ENCODE results near the gene PSMD11.
"Not testable (repeated sequence)": the region's sequence is repeated elsewhere in the genome, so short reads cannot be mapped to it uniquely, and the experiment has no call there.

Gene PSMD11

GRCh38 chr17:32444301-32445073 lies at the start of gene PSMD11:
PSMD11 (plus strand) TSS chr17:32444510; CDS start chr17:32444524, 14 bp downstream.
- peak; percentile 95 for DNase-seq (ENCODE audit: low spot score)

- DNase-seq (ENCODE audit: low spot score): no peak
These were observed 48.0 kb upstream of the PSMD11 start for GRCh38 chr17:32396343-32396742.

GRCh38 chr17:32398946-32399345 lies 45.4 kb upstream of the PSMD11 start:
- DNase-seq (ENCODE audit: low spot score): no peak

GRCh38 chr17:32410085-32410484 lies 34.2 kb upstream of the PSMD11 start:
- DNase-seq (ENCODE audit: low spot score): not testable (repeated sequence)

- no peak for DNase-seq (ENCODE audit: low spot score)
These were observed 17.4 kb upstream of the PSMD11 start for GRCh38 chr17:32426894-32427293.

- no peak for DNase-seq (ENCODE audit: low spot score)
These were observed 14.7 kb upstream of the PSMD11 start for GRCh38 chr17:32429598-32429997.

GRCh38 chr17:32440722-32441121 lies 3.6 kb upstream of the PSMD11 start:
- no peak for DNase-seq (ENCODE audit: low spot score)

GRCh38 chr17:32441886-32442285 lies 2.4 kb upstream of the PSMD11 start:
- DNase-seq (ENCODE audit: low spot score): no peak

GRCh38 chr17:32443827-32444300 lies 446 bp upstream of the PSMD11 start:
- DNase-seq (ENCODE audit: low spot score): no peak

- peak; percentile 67 for DNase-seq (ENCODE audit: low spot score)
These were observed 735 bp downstream of the PSMD11 start for GRCh38 chr17:32445074-32445415.

- no peak for DNase-seq (ENCODE audit: low spot score)
These were observed 1.2 kb downstream of the PSMD11 start for GRCh38 chr17:32445497-32445896.

- DNase-seq (ENCODE audit: low spot score): no peak
These were observed 1.7 kb downstream of the PSMD11 start for GRCh38 chr17:32445971-32446370.

GRCh38 chr17:32446949-32447348 lies 2.6 kb downstream of the PSMD11 start:
- no peak for DNase-seq (ENCODE audit: low spot score)

- DNase-seq (ENCODE audit: low spot score): no peak
These were observed 5.7 kb downstream of the PSMD11 start for GRCh38 chr17:32449963-32450362.

GRCh38 chr17:32450379-32450778 lies 6.1 kb downstream of the PSMD11 start:
- DNase-seq (ENCODE audit: low spot score): not testable (repeated sequence)

GRCh38 chr17:32451879-32452278 lies 7.6 kb downstream of the PSMD11 start:
- no peak for DNase-seq (ENCODE audit: low spot score)

- no peak for DNase-seq (ENCODE audit: low spot score)
These were observed 8.0 kb downstream of the PSMD11 start for GRCh38 chr17:32452281-32452680.

- DNase-seq (ENCODE audit: low spot score): no peak
These were observed 9.1 kb downstream of the PSMD11 start for GRCh38 chr17:32453370-32453769.

GRCh38 chr17:32458371-32458770 lies 14.1 kb downstream of the PSMD11 start:
- DNase-seq (ENCODE audit: low spot score): peak; percentile 36

- DNase-seq (ENCODE audit: low spot score): no peak
These were observed 15.7 kb downstream of the PSMD11 start for GRCh38 chr17:32460054-32460453.

GRCh38 chr17:32461498-32461852 lies 17.2 kb downstream of the PSMD11 start:
- no peak for DNase-seq (ENCODE audit: low spot score)

GRCh38 chr17:32461853-32462617 lies 17.7 kb downstream of the PSMD11 start:
- peak; percentile 63 for DNase-seq (ENCODE audit: low spot score)

GRCh38 chr17:32463304-32463703 lies 19.0 kb downstream of the PSMD11 start:
- DNase-seq (ENCODE audit: low spot score): no peak
